ENCODE data around the gene LHPP.
A peak's percentile ranks its signal among the peaks of the same experiment; 100 is the strongest.

LHPP gene

GRCh38 chr10:124496620-124497019 lies 35.0 kb downstream of the LHPP start:
- Histone ChIP-seq H3K9me3 (ENCODE audit: control insufficient read depth, insufficient read depth, low read depth, low read length) (no peaks in the 10 kb centered on the region), H3K36me3 (ENCODE audit: control insufficient read depth in 2 of 2, insufficient read depth in 1 of 2, low read length in 2 of 2) (peaks cover 0 to 5% of the 10 kb centered on the region in 2 experiments; a peak in 1 of 3 replicates), H3K4me3 (ENCODE audit: low read depth, low read length) (no peak overlapping the region), H3K4me1 (ENCODE audit: control insufficient read depth, insufficient read depth, low read length) (no peaks in the 10 kb centered on the region), H3K27ac (ENCODE audit: extremely low read depth, low read depth, low read length) (no peak overlapping the region)
- TF ChIP-seq GLIS1 (tag by site-specific recombination; IDR thresholded peaks at IDR 0.05) (no peak), GLIS2 (tag by site-specific recombination; IDR thresholded peaks at IDR 0.05) (no peak), ZNF837 (tag by site-specific recombination; IDR thresholded peaks at IDR 0.05) (no peak), ZBTB17 (tag by site-specific recombination; IDR thresholded peaks at IDR 0.05) (no peak)
- TF ChIP-seq, protein P1, sequence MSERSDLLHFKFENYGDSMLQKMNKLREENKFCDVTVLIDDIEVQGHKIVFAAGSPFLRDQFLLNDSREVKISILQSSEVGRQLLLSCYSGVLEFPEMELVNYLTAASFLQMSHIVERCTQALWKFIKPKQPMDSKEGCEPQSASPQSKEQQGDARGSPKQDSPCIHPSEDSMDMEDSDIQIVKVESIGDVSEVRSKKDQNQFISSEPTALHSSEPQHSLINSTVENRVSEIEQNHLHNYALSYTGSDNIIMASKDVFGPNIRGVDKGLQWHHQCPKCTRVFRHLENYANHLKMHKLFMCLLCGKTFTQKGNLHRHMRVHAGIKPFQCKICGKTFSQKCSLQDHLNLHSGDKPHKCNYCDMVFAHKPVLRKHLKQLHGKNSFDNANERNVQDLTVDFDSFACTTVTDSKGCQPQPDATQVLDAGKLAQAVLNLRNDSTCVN (tag by site-specific recombination; optimal IDR thresholded peaks at IDR 0.05): no peak
- CTCF ChIA-PET: no interaction called here
- POLR2A ChIA-PET: no interaction called here

DNA sequence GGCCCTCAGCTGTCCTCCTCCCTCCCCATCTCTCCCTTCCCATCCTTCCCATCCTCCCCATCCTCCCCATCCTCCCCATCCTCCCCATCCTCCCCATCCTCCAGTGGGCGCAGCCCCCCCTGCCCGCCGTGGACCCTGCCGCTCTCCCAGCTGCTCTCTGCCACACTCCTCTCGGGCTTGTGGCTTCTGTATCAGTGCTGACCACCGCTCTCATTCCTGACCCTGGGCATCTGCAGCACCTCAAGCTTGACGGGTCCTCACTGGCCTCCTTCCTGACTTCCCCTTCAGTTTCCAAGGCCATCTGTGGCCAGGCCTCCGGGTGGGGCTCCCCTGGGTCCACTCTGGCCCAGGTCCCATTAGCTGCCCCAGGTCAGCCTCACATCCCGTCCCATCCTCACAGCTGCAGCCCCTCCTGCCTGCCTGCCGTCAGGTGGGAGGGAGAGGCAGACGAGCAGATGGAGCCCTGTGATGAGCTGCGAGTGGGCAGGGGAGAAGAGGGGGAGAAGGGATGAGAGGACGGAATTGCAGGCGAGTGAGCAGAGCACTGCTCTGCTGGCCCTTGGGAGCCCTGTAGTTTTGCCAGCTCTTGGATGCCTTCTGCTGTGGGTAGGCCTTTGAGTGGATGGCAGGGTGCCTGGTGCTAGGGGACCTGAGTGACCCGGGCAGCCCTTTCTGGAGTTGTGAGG lies 35.7 kb downstream of the LHPP start:
- Histone ChIP-seq H3K27ac (ENCODE audit: extremely low read depth, low read depth, low read length) (no peak overlapping the region), H3K4me3 (ENCODE audit: low read depth, low read length) (no peak overlapping the region), H3K9me3 (ENCODE audit: control insufficient read depth, insufficient read depth, low read depth, low read length) (no peaks in the 10 kb centered on the region), H3K36me3 (ENCODE audit: control insufficient read depth in 2 of 2, insufficient read depth in 1 of 2, low read length in 2 of 2) (peaks cover 0 to 5% of the 10 kb centered on the region in 2 experiments; a peak in 1 of 3 replicates), H3K4me1 (ENCODE audit: control insufficient read depth, insufficient read depth, low read length) (no peaks in the 10 kb centered on the region)
- ChIA-PET CTCF (no interaction called here), POLR2A (interaction anchor here (0.6 kb wide), 1 partner anchor 179 kb away, joined by 4 read pairs; no protein-coding TSS in a partner anchor)
- peak; percentile 40; the same call in 1 of the 2 replicates for TF ChIP-seq ZNF335 (tag by site-specific recombination; conservative IDR thresholded peaks at IDR 0.05)
- no peak for TF ChIP-seq ZNF76 (tag by site-specific recombination; IDR thresholded peaks at IDR 0.05; ENCODE audit: borderline replicate concordance, low read depth)

- no peak overlapping the region for H3K27ac ChIP-seq (ENCODE audit: extremely low read depth, low read depth, low read length)
- ChIA-PET CTCF (no interaction called here), POLR2A (no interaction called here)
- H3K4me1 ChIP-seq (ENCODE audit: control insufficient read depth, insufficient read depth, low read length): no peaks in the 10 kb centered on the region
- no peaks in the 10 kb centered on the region for H3K9me3 ChIP-seq (ENCODE audit: control insufficient read depth, insufficient read depth, low read depth, low read length)
- peaks cover 0 to 5% of the 10 kb centered on the region in 2 experiments; a peak in 1 of 3 replicates for H3K36me3 ChIP-seq (ENCODE audit: control insufficient read depth in 2 of 2, insufficient read depth in 1 of 2, low read length in 2 of 2)
- H3K4me3 ChIP-seq (ENCODE audit: low read depth, low read length): no peak overlapping the region
- TF ChIP-seq ZNF302 (tag by site-specific recombination; IDR thresholded peaks at IDR 0.05; ENCODE audit: low read depth): no peak
- TF ChIP-seq HOXC10 (CRISPR knock-in tag; IDR thresholded peaks at IDR 0.05): no peak
- TF ChIP-seq ZNF624 (tag by site-specific recombination; IDR thresholded peaks at IDR 0.05): no peak
- TF ChIP-seq MZF1 (tag by site-specific recombination; IDR thresholded peaks at IDR 0.05; ENCODE audit: borderline replicate concordance): no peak
- no peak for TF ChIP-seq INSM2 (tag by site-specific recombination; IDR thresholded peaks at IDR 0.05)
- no peak for TF ChIP-seq ZNF169 (tag by site-specific recombination; IDR thresholded peaks at IDR 0.05)
- TF ChIP-seq KLF1 (tag by site-specific recombination; IDR thresholded peaks at IDR 0.05): no peak
- TF ChIP-seq ZNF292 (tag by site-specific recombination; IDR thresholded peaks at IDR 0.05; ENCODE audit: borderline replicate concordance, low read depth): no peak
- no peak for TF ChIP-seq PRDM1 (tag by site-specific recombination; IDR thresholded peaks at IDR 0.05)
- TF ChIP-seq, protein P2, sequence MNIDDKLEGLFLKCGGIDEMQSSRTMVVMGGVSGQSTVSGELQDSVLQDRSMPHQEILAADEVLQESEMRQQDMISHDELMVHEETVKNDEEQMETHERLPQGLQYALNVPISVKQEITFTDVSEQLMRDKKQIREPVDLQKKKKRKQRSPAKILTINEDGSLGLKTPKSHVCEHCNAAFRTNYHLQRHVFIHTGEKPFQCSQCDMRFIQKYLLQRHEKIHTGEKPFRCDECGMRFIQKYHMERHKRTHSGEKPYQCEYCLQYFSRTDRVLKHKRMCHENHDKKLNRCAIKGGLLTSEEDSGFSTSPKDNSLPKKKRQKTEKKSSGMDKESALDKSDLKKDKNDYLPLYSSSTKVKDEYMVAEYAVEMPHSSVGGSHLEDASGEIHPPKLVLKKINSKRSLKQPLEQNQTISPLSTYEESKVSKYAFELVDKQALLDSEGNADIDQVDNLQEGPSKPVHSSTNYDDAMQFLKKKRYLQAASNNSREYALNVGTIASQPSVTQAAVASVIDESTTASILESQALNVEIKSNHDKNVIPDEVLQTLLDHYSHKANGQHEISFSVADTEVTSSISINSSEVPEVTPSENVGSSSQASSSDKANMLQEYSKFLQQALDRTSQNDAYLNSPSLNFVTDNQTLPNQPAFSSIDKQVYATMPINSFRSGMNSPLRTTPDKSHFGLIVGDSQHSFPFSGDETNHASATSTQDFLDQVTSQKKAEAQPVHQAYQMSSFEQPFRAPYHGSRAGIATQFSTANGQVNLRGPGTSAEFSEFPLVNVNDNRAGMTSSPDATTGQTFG (tag by site-specific recombination; IDR thresholded peaks at IDR 0.05; ENCODE audit: borderline replicate concordance): no peak
- TF ChIP-seq, protein P3, sequence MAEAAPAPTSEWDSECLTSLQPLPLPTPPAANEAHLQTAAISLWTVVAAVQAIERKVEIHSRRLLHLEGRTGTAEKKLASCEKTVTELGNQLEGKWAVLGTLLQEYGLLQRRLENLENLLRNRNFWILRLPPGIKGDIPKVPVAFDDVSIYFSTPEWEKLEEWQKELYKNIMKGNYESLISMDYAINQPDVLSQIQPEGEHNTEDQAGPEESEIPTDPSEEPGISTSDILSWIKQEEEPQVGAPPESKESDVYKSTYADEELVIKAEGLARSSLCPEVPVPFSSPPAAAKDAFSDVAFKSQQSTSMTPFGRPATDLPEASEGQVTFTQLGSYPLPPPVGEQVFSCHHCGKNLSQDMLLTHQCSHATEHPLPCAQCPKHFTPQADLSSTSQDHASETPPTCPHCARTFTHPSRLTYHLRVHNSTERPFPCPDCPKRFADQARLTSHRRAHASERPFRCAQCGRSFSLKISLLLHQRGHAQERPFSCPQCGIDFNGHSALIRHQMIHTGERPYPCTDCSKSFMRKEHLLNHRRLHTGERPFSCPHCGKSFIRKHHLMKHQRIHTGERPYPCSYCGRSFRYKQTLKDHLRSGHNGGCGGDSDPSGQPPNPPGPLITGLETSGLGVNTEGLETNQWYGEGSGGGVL (tag by site-specific recombination; IDR thresholded peaks at IDR 0.05): no peak
- no peak for TF ChIP-seq ZNF510 (tag by site-specific recombination; IDR thresholded peaks at IDR 0.05; ENCODE audit: insufficient replicate concordance)
- TF ChIP-seq GLI2 (tag by site-specific recombination; IDR thresholded peaks at IDR 0.05; ENCODE audit: borderline replicate concordance, low read depth): no peak
- no peak for TF ChIP-seq ZNF10 (tag by site-specific recombination; IDR thresholded peaks at IDR 0.05)
- no peak for TF ChIP-seq ZNF423 (tag by site-specific recombination; IDR thresholded peaks at IDR 0.05)
- no peak for TF ChIP-seq SP7 (tag by site-specific recombination; IDR thresholded peaks at IDR 0.05)
- no peak for TF ChIP-seq ZNF843 (tag by site-specific recombination; IDR thresholded peaks at IDR 0.05)
Observed at GRCh38 chr10:124498056-124498455, 36.4 kb downstream of the LHPP start.
